GM12891 (cell line): ENCODE measurements around the gene CLCN7.

ENCODE experiments used
- POLR2A ChIP-seq: IDR thresholded peaks from 2 replicates; pipeline ENCODE4 v1.6.1; 2011; ENCODE audit warnings: low read depth, low read length, control low read depth
- POLR2AphosphoS5 ChIP-seq: IDR thresholded peaks from 2 replicates; pipeline ENCODE4 v1.6.1; 2011; ENCODE audit warnings: low read depth, low read length, control low read depth
- SPI1 ChIP-seq: IDR thresholded peaks from 2 replicates; pipeline ENCODE4 v1.6.1; 2011; ENCODE audit warnings: low read depth, low read length, control low read depth
- TAF1 ChIP-seq: IDR thresholded peaks from 2 replicates; pipeline ENCODE4 v1.6.1; 2011; ENCODE audit warnings: low read depth, low read length, control low read depth

GRCh38 chr16:1506494-1507213, 31.8 kb upstream of the CLCN7 start:
- no peak for TF ChIP-seq POLR2A
- no peak for TF ChIP-seq TAF1
- TF ChIP-seq POLR2AphosphoS5: no peak
- no peak for TF ChIP-seq SPI1
